HG02970 (cell line): ENCODE measurements around the gene ARHGAP22.
"Not testable (repeated sequence)": the region's sequence is repeated elsewhere in the genome, so short reads cannot be mapped to it uniquely, and the experiment has no call there.

Experiments
- ATAC-seq: cut with Tn5 transposase; IDR thresholded peaks from one replicate; pipeline ENCODE4 v1.9.1; 2021; ENCODE audit warnings: mild to moderate bottlenecking, moderate library complexity, moderate number of reproducible peaks; ENCODE audit not compliant: unreplicated experiment, low FRiP score

ARHGAP22 gene

GRCh38 chr10:48604991-48605508 lies at the start of gene ARHGAP22:
Gene ARHGAP22, minus strand, starts transcription at chr10:48605073. Its CDS starts 277 bp downstream, at chr10:48604796.
- ATAC-seq, result no peak

- ATAC-seq, result no peak
These were observed 49.2 kb upstream of the ARHGAP22 start for GRCh38 chr10:48653944-48654698.

DNA sequence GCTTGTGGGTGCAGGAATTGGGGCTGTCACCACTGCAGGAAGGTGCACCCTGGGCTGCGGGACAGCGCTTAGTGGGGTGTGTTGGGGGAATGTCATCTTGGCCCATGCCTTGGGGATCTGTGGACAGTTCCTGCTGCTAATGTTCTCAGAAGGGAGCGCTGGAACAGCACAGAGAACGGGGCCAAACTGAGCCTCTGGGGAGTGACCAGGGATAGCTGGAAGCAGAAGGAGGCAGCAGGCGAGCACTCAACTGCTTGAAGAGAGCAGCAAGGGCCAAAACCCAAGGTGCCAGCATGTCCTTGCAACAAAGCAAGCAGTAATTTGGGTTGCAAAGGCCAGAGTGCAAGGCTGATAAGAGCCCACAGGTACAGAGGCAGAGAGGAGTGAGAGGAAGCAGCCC lies 48.5 kb upstream of the ARHGAP22 start:
- ATAC-seq, result no peak

DNA sequence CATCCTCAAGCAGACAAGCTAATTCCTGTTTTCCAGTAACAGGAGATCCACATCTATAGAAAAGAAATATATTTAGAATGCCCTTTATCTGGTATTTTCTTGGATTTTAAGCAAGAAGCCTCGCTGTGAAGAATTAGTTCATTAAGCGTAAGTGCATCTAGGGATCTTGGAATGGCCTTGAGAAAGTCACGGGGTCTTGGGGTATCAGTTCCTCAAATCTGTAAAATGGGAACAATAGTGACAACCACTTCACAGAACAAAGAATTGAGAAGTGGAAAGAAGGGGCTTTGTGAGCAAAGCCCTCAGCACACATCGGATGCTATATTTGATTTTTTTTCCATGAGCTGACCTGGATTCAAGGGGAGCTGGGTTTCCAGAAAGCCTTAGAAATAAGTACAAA lies 47.5 kb upstream of the ARHGAP22 start:
- ATAC-seq, result no peak

DNA sequence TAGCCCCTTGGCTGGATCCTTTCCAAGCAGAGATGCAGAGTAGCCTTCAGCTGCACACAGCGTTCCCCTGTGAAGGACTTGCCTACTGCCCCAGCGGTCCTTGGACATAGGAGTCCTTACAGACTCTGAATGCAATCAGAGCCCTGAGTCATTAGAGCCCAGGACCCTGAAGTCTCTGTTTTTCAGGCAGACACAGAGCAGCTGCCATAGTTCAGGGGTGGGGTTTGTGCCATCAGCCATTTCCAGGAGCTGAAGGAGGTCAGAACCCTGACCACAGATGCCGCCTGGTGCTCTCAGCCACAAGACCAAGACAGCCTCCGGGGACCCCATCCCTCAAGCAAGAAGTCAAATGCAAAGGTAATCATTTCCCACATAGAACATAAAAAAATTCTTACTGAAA lies 47.0 kb upstream of the ARHGAP22 start:
- no peak for ATAC-seq

DNA sequence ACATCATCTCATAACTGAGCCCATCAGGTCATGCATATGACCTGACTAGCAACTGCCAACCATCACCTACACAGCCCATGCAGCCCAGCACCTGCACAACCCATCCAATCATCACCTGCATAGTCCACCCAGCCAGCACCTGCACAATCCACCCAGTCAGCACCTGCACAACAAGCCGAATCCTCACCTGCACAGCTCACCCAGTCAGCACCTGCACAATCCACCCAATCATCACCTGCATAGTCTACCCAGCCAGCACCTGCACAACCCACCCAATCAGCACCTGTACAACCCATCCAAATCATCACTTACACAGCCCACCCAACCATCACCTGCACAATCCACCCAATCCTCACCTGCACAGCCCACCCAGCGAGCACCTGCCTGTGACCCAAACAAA lies 46.4 kb upstream of the ARHGAP22 start:
- ATAC-seq, result no peak

GRCh38 chr10:48649349-48649944 lies 44.6 kb upstream of the ARHGAP22 start:
- ATAC-seq, result no peak

DNA sequence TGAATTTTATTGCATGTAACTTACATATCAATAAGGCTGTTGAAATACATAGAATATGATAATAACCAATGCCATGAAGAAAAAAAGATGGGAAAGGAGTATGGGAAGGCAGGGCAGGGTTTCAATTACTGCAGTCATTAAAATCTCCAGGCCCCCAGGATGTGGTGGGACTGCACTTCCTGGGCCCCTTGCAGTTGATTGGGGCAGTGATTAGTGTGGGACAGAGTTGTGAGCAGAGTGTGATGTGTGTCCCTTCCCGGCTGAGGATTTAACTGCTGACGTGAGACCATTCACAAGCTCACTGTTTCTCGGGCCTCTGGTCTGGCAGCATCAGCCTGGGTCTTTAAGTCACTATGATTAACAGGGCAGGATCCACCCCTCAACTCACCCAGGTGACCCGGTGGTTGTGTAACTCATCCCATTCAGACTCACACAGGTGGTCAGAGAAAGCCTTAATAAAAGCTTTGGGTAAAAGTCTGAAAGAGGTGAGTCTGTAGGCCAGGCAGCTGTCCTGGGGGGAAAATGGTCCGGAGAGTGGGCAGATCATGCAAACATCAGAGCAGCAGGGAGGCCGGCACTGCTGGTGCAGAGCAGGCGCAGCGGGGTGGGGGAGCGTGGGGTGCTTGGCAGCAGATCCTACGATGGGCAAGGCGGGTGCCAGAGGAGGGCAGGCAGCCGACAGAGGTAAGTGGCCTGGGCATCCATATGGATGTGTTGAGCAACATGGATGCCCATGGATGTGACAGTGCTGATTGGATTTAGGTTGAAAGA lies 43.5 kb upstream of the ARHGAP22 start:
- no peak for ATAC-seq

GRCh38 chr10:48647073-48647472 lies 42.2 kb upstream of the ARHGAP22 start:
- ATAC-seq, result not testable (repeated sequence)

DNA sequence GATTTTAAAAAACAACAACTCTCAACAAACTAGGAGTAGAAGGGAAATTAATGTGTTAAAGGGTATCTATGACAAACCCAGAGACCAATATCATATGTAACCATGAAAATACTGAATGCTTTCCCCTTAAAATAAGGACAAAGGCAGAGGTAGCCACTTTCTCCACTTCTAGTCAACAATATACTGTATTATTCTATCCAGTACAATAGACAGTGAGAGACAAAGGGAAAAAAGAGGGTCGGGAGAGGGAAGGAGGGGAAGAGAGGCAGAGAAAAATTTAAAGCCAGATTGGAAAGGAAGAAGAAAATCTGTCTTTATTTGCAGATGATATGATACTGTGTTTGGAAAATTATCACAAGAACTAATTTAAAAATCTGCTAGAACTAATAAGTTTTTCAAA lies 40.7 kb upstream of the ARHGAP22 start:
- no peak for ATAC-seq

DNA sequence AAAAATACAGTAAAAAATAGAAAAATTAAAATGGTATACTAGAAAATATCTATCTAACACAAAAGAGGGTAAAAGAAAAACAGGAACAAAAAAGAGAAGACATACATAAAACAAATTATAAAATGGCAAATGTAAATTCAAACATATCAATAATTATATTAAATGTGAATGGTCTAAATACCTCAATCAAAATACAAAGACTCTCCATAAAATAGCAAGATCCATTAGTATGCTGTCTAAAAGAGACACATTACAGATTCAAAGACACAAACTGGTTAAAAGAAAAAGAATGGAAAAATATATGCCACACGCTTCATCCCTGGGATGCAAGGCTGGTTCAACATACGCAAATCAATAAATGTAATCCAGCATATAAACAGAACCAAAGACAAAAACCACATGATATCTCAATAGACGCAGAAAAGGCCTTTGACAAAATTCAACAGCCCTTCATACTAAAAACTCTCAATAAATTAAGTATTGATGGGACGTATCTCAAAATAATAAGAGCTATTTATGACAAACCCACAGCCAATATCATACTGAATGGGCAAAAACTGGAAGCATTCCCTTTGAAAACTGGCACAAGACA lies 36.3 kb upstream of the ARHGAP22 start:
- ATAC-seq, result not testable (repeated sequence)

DNA sequence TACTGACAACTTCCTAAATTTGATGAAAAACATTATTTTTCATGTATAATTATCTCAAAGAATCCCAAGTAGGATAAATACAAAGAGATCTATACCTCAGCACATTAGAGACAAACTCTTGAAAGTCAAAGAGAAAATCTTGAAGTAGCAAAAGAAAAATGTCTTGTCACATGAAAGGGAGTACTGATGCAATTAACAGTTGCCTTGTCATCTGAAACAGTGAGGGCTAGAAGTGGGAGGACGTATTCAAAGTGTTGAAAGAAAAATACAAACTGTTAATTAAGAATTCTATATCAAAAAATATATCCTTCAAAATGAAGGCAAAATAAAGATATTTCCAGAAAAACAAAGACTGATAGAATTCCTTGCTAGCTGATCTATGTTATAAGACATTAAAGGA lies 35.5 kb upstream of the ARHGAP22 start:
- ATAC-seq, result no peak

GRCh38 chr10:48639632-48640031 lies 34.8 kb upstream of the ARHGAP22 start:
- ATAC-seq, result no peak

GRCh38 chr10:48638739-48639527 lies 34.1 kb upstream of the ARHGAP22 start:
- ATAC-seq, result no peak

- ATAC-seq, result no peak
These were observed 33.3 kb upstream of the ARHGAP22 start for GRCh38 chr10:48638158-48638557.

- ATAC-seq, result no peak
These were observed 32.0 kb upstream of the ARHGAP22 start for GRCh38 chr10:48636901-48637300.

DNA sequence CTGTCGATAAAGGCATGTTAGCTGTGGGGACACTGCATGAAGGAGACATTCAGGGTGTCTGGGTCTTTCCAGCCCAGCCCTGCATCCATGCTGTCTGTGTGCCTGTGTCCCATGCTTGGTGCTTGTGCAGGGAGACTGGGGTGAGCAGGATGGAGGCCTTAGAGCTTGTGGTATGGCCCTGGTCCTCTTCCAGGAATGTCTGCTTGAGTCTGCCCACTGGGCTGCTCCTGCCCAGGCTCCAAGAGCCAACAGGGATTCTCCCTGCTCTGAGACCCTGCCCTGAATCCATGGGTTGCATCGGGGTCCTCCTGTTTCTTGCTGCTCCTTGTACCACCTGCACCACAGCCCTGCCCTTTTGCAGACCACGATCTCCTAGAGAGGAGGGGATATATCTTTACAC lies 31.4 kb upstream of the ARHGAP22 start:
- ATAC-seq, result no peak

- ATAC-seq, result no peak
These were observed 30.2 kb upstream of the ARHGAP22 start for GRCh38 chr10:48634984-48635557.

- peak; percentile 72 for ATAC-seq
These were observed 29.5 kb upstream of the ARHGAP22 start for GRCh38 chr10:48634198-48634983.
